T-helper 2 cell treated with Interferon-gamma antibody and Interleukin-4, amounts not matched to agents 5 μg/mL and 100 μg/mL, for 36 hours (primary cell): ENCODE measurements around the gene TRPM5.
A peak's percentile ranks its signal among the peaks of the same experiment; 100 is the strongest.

Source experiments
- DNase-seq: peaks from one replicate; pipeline ENCODE4 v3.0.0; 2021; ENCODE audit warnings: low spot score
- H3K27ac Mint-ChIP-seq: one replicate; pipeline ENCODE4 v1.8.0; 2021; ENCODE audit warnings: mild to moderate bottlenecking, mixed read lengths
- H3K27me3 Mint-ChIP-seq: one replicate; pipeline ENCODE4 v1.8.0; 2021; ENCODE audit warnings: low read depth, mixed read lengths
- H3K36me3 Mint-ChIP-seq: one replicate; pipeline ENCODE4 v1.8.0; 2021; ENCODE audit warnings: low read depth, mixed read lengths
- H3K4me1 Mint-ChIP-seq: one replicate; pipeline ENCODE4 v1.8.0; 2021; ENCODE audit warnings: low read depth, mixed read lengths
- H3K4me3 Mint-ChIP-seq: one replicate; pipeline ENCODE4 v1.8.0; 2022; ENCODE audit warnings: mild to moderate bottlenecking, moderate library complexity, mixed read lengths
- H3K9me3 Mint-ChIP-seq: one replicate; pipeline ENCODE4 v1.8.0; 2021; ENCODE audit warnings: mixed read lengths

The TRPM5 gene

GRCh38 chr11:2409611-2410468 is 34.5 kb downstream of the TRPM5 start:
- DNase-seq: no peak
- H3K4me3 Mint-ChIP-seq: no peak overlapping the region
- no peaks in the 10 kb centered on the region for H3K27me3 Mint-ChIP-seq
- H3K4me1 Mint-ChIP-seq: no peaks in the 10 kb centered on the region
- no peaks in the 10 kb centered on the region for H3K36me3 Mint-ChIP-seq
- H3K9me3 Mint-ChIP-seq: no peaks in the 10 kb centered on the region
- no peak overlapping the region for H3K27ac Mint-ChIP-seq

DNA sequence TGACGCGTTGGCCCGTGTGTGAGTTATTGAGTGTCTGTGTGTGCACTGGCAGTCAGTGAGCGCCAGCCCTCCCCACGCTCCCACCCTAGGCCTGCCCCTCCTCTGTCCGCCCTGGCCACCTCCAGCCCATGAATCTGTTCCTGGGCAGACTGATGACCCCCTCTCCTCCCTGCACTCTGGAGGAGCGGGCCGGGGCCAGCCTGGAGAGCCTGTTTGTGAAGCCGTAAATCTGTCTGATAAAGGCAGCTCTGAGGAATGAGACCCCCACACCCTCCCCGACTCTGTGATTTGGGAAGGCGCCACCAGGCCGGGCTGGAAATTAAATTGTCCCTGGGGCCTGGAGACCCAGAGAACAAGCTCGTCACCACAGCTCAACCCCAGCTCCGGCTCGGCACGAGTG is 35.2 kb downstream of the TRPM5 start:
- no peak overlapping the region for H3K4me3 Mint-ChIP-seq
- H3K27me3 Mint-ChIP-seq: no peaks in the 10 kb centered on the region
- H3K36me3 Mint-ChIP-seq: no peaks in the 10 kb centered on the region
- H3K9me3 Mint-ChIP-seq: no peaks in the 10 kb centered on the region
- H3K4me1 Mint-ChIP-seq: no peaks in the 10 kb centered on the region
- no peak overlapping the region for H3K27ac Mint-ChIP-seq
- DNase-seq: no peak

DNA sequence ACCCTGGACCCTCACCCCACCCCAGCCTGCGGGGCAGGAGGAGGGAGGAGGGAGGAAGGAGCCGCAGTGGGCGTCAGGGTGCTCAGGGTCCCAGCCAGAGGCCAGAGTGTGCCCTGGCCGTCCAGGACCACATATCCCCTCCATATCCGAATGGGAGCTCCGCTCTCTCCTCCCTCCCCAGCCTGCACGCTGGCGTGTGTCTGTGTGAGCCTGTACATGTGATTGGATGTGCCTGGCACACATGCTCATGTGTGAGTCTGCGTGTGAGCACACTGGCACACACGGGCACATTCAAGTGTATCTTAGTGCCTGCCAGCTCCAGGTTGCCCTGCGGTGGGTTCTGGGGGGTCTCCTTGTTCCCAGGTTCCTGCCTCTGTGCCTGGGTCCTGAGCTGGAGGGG is 35.6 kb downstream of the TRPM5 start:
- Mint-ChIP-seq H3K36me3 (no peaks in the 10 kb centered on the region), H3K27me3 (no peaks in the 10 kb centered on the region), H3K27ac (no peak overlapping the region), H3K9me3 (no peaks in the 10 kb centered on the region), H3K4me1 (no peaks in the 10 kb centered on the region), H3K4me3 (no peak overlapping the region)
- no peak for DNase-seq

GRCh38 chr11:2406878-2407410 is 37.4 kb downstream of the TRPM5 start:
- no peak overlapping the region for H3K4me3 Mint-ChIP-seq
- H3K36me3 Mint-ChIP-seq: peaks cover 6% of the 10 kb centered on the region
- H3K9me3 Mint-ChIP-seq: no peaks in the 10 kb centered on the region
- DNase-seq: no peak
- H3K27me3 Mint-ChIP-seq: no peaks in the 10 kb centered on the region
- H3K27ac Mint-ChIP-seq: no peak overlapping the region
- no peaks in the 10 kb centered on the region for H3K4me1 Mint-ChIP-seq

DNA sequence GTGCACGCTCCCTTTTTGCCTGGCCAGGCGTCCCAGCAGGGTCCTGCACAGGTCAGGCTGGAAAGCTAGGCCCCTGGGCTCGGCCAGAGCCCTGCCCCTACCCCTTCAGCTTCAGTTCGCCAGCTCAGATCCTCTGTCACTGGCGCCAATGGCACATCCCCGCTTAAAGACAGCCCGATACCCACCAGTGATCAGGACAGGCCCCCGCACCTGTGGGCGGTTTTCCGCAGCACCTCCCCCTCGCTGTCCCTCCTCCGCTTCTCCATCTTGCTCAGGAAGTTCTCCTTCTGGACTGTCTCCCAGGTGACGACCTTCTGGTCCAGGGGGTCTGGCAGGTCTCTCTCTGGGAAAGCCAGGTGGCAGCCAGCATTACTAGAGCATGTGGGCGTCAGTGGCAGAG is 37.9 kb downstream of the TRPM5 start:
- H3K36me3 Mint-ChIP-seq: peaks cover 6% of the 10 kb centered on the region

DNA sequence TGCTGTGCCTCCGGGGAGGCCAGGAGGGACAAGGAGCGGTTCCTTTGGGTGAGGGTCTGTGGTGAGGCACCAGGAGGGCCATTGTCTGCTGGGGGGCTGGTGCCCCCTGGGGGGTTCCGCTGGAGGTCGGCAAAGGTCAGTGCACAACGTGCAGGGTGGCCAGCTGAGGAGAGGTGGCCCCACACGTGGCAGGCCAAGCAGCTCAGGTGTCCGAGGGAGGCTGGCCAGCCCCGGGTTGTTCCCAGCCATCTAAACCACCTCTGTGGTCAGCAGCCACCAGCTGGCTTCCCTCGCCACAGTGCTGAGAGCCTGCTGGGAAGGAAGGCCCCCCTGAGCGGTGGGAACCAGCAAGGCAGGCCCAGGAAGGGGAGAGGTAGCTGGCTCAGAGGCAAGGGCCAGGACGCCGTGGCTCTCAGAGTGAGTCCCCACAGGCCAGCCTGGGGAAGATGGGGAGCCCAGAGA is 39.5 kb downstream of the TRPM5 start:
- H3K27me3 Mint-ChIP-seq: no peaks in the 10 kb centered on the region
- H3K27ac Mint-ChIP-seq: no peak overlapping the region
- no peak overlapping the region for H3K4me3 Mint-ChIP-seq
- H3K9me3 Mint-ChIP-seq: no peaks in the 10 kb centered on the region
- H3K36me3 Mint-ChIP-seq: peaks cover 6% of the 10 kb centered on the region
- DNase-seq: no peak
- H3K4me1 Mint-ChIP-seq: peaks cover 3% of the 10 kb centered on the region

More for the DNA sequence above, 37.9 kb downstream of the TRPM5 start:
- no peak for DNase-seq
- H3K27ac Mint-ChIP-seq: no peak overlapping the region
- H3K4me3 Mint-ChIP-seq: no peak overlapping the region
- H3K27me3 Mint-ChIP-seq: no peaks in the 10 kb centered on the region
- no peaks in the 10 kb centered on the region for H3K9me3 Mint-ChIP-seq
- H3K4me1 Mint-ChIP-seq: peaks cover 1% of the 10 kb centered on the region

DNA sequence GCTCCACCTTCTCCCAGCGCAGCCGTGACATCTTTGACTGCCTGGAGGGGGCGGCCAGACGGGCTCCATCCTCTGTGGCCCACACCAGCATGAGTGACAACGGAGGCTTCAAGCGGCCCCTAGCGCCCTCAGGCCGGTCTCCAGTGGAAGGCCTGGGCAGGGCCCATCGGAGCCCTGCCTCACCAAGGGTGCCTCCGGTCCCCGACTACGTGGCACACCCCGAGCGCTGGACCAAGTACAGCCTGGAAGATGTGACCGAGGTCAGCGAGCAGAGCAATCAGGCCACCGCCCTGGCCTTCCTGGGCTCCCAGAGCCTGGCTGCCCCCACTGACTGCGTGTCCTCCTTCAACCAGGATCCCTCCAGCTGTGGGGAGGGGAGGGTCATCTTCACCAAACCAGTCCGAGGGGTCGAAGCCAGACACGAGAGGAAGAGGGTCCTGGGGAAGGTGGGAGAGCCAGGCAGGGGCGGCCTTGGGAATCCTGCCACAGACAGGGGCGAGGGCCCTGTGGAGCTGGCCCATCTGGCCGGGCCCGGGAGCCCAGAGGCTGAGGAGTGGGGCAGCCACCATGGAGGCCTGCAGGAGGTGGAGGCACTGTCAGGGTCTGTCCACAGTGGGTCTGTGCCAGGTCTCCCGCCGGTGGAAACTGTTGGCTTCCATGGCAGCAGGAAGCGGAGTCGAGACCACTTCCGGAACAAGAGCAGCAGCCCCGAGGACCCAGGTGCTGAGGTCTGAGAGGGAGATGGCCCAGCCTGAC is 41.2 kb downstream of the TRPM5 start:
- no peaks in the 10 kb centered on the region for H3K9me3 Mint-ChIP-seq
- DNase-seq: no peak
- H3K27me3 Mint-ChIP-seq: no peaks in the 10 kb centered on the region
- H3K36me3 Mint-ChIP-seq: peaks cover 6% of the 10 kb centered on the region
- peaks cover 6% of the 10 kb centered on the region for H3K4me1 Mint-ChIP-seq
- no peak overlapping the region for H3K27ac Mint-ChIP-seq
- H3K4me3 Mint-ChIP-seq: peak overlapping the region; percentile 86

DNA sequence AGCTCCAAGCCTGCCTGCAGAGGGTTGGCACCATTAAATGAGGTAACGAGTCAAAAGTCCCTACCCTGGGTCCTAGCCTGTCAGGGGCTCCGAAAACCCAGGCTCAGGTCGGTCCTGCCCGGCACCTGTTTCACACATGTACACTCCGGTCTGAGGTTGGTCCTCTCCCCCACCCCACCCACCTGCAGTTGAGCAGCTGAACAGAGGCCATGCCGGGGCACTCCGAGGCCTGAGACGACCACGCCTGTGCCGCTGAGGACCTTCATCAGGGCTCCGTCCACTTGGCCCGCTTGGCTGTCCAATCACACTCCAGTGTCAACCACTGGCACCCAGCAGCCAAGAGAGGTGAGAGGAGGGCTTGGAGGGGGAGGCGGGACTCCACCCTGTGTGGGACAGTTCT is 42.2 kb downstream of the TRPM5 start:
- no peaks in the 10 kb centered on the region for H3K9me3 Mint-ChIP-seq
- H3K27me3 Mint-ChIP-seq: no peaks in the 10 kb centered on the region
- H3K27ac Mint-ChIP-seq: no peak overlapping the region
- peaks cover 12% of the 10 kb centered on the region for H3K36me3 Mint-ChIP-seq
- DNase-seq: no peak
- H3K4me1 Mint-ChIP-seq: peaks cover 6% of the 10 kb centered on the region
- H3K4me3 Mint-ChIP-seq: peak overlapping the region; percentile 86

- peaks cover 6% of the 10 kb centered on the region for H3K4me1 Mint-ChIP-seq
- H3K4me3 Mint-ChIP-seq: peak overlapping the region; percentile 86
- peak overlapping the region; percentile 88 for H3K27ac Mint-ChIP-seq
- H3K9me3 Mint-ChIP-seq: no peaks in the 10 kb centered on the region
- DNase-seq: no peak
- no peaks in the 10 kb centered on the region for H3K27me3 Mint-ChIP-seq
- H3K36me3 Mint-ChIP-seq: peaks cover 15% of the 10 kb centered on the region
These were observed 42.8 kb downstream of the TRPM5 start for GRCh38 chr11:2401436-2401984.

GRCh38 chr11:2400762-2401435 is 43.4 kb downstream of the TRPM5 start:
- DNase-seq: no peak
- peak overlapping the region; percentile 88 for H3K27ac Mint-ChIP-seq
- peaks cover 6% of the 10 kb centered on the region for H3K4me1 Mint-ChIP-seq
- no peaks in the 10 kb centered on the region for H3K9me3 Mint-ChIP-seq
- H3K4me3 Mint-ChIP-seq: peak overlapping the region; percentile 86
- no peaks in the 10 kb centered on the region for H3K27me3 Mint-ChIP-seq
- peaks cover 15% of the 10 kb centered on the region for H3K36me3 Mint-ChIP-seq

DNA sequence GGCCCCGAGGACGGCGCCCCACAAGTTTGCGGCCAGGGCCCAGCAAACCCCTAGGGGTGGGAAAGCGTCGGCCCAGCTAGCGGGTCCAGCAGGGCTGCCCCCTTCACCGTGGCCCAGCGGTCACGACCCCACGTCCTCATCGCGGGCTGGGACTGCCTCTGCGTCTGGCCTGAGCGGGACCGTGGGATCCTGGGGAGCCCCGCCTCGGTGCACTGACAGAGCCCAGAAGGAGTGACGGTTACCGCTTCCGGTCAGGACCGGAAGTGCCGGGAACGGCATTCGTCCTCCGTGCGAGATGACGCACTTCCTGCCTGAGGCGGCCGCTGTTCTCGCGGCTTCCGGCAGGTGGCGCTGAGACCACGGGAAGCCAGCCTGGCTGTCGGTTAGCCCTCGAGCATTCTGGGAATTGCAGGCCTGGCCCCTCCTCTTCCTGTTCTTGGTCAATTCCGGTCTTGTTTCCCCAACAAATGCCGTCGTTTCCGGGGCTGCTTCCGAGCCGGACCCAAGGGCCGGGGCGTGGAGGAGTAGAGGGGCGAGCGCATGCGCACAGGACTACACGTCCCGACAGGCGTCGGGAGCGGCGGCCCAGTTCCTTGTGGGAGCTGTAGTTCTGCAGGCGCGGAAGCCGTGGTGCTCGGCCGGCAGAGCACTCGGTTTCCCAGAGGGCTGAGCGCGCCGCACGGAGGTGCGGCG is 44.1 kb downstream of the TRPM5 start, which contains the start of gene TSSC4:
TSS of gene TSSC4 (plus strand) at position 682 of the 693 bp plus-strand sequence. CDS start 1,884 bp downstream, outside the sequence.
- Mint-ChIP-seq H3K4me1 (peaks cover 6% of the 10 kb centered on the region), H3K36me3 (peaks cover 15% of the 10 kb centered on the region), H3K9me3 (no peaks in the 10 kb centered on the region), H3K4me3 (peak within 1 kb of the TSS; percentile 86), H3K27me3 (no peaks in the 10 kb centered on the region), H3K27ac (peak within 1 kb of the TSS; percentile 88)
- DNase-seq: peak; percentile 100

GRCh38 chr11:2399488-2400068 is 44.7 kb downstream of the TRPM5 start:
- H3K9me3 Mint-ChIP-seq: no peaks in the 10 kb centered on the region
- DNase-seq: no peak
- H3K27ac Mint-ChIP-seq: peak overlapping the region; percentile 88
- H3K4me3 Mint-ChIP-seq: peak overlapping the region; percentile 86
- no peaks in the 10 kb centered on the region for H3K27me3 Mint-ChIP-seq
- peaks cover 6% of the 10 kb centered on the region for H3K4me1 Mint-ChIP-seq
- peaks cover 15% of the 10 kb centered on the region for H3K36me3 Mint-ChIP-seq
